ENCODE measurements around the gene RNF115. TPM values are rescaled to one million over a fixed set of nuclear protein-coding genes. Genes with fewer than 3 reads are reported as not detected.

The RNF115 gene
- total and polyA plus RNA-seq, 4 donors: 19.1 to 26.0 (median 22.4) TPM

- no peaks in the 10 kb centered on the region for H3K36me3 ChIP-seq (ENCODE audit: control insufficient read depth, insufficient read depth, low read length)
- H3K27me3 ChIP-seq (ENCODE audit: control insufficient read depth, insufficient read depth, low read length): no peaks in the 10 kb centered on the region
- no peaks in the 10 kb centered on the region for H3K9me3 ChIP-seq (ENCODE audit: control insufficient read depth, insufficient read depth, low read length)
- H3K4me1 ChIP-seq (ENCODE audit: control insufficient read depth, insufficient read depth, low read length): peaks cover 3% of the 10 kb centered on the region
- no peak for DNase-seq (ENCODE audit: low read depth in 4 of 6, low spot score in 6 of 6)
- no peak overlapping the region for H3K27ac ChIP-seq (ENCODE audit: low read depth, low read length)
- H3K4me3 ChIP-seq (ENCODE audit: low read depth, low read length): no peak overlapping the region
- WGBS (ENCODE audit: insufficient coverage): no CpG with 5 or more reads among the region's 4 CpGs
Observed at GRCh38 chr1:145710291-145711027, 113.4 kb downstream of the RNF115 start.

- no peaks in the 10 kb centered on the region for H3K36me3 ChIP-seq (ENCODE audit: control insufficient read depth, insufficient read depth, low read length)
- no peaks in the 10 kb centered on the region for H3K27me3 ChIP-seq (ENCODE audit: control insufficient read depth, insufficient read depth, low read length)
- H3K9me3 ChIP-seq (ENCODE audit: control insufficient read depth, insufficient read depth, low read length): no peaks in the 10 kb centered on the region
- no peak overlapping the region for H3K4me3 ChIP-seq (ENCODE audit: low read depth, low read length)
- peaks cover 3% of the 10 kb centered on the region for H3K4me1 ChIP-seq (ENCODE audit: control insufficient read depth, insufficient read depth, low read length)
- 44% methylated on average over 6 of the region's 7 CpGs for WGBS (ENCODE audit: insufficient coverage)
- no peak overlapping the region for H3K27ac ChIP-seq (ENCODE audit: low read depth, low read length)
- no peak for DNase-seq (ENCODE audit: low read depth in 4 of 6, low spot score in 6 of 6)
Observed at GRCh38 chr1:145708063-145708462, 115.8 kb downstream of the RNF115 start.

GRCh38 chr1:145707183-145707867 lies 116.6 kb downstream of the RNF115 start, which contains the start of gene PDZK1:
PDZK1 (minus strand) TSS chr1:145707368; CDS start chr1:145688021, 19,347 bp downstream.
- no peak within 1 kb of the TSS for H3K27ac ChIP-seq (ENCODE audit: low read depth, low read length)

GRCh38 chr1:145706086-145706664 lies 117.7 kb downstream of the RNF115 start:
- H3K36me3 ChIP-seq (ENCODE audit: control insufficient read depth, insufficient read depth, low read length): no peaks in the 10 kb centered on the region
- no peaks in the 10 kb centered on the region for H3K9me3 ChIP-seq (ENCODE audit: control insufficient read depth, insufficient read depth, low read length)
- DNase-seq (ENCODE audit: low read depth in 4 of 6, low spot score in 6 of 6): no peak
- WGBS (ENCODE audit: insufficient coverage): 100% methylated on average over 1 of the region's 2 CpGs
- no peak overlapping the region for H3K27ac ChIP-seq (ENCODE audit: low read depth, low read length)
- no peaks in the 10 kb centered on the region for H3K27me3 ChIP-seq (ENCODE audit: control insufficient read depth, insufficient read depth, low read length)
- H3K4me1 ChIP-seq (ENCODE audit: control insufficient read depth, insufficient read depth, low read length): peaks cover 3% of the 10 kb centered on the region
- no peak overlapping the region for H3K4me3 ChIP-seq (ENCODE audit: low read depth, low read length)

More at GRCh38 chr1:145707183-145707867, 116.6 kb downstream of the RNF115 start, which contains the start of gene PDZK1:
- WGBS (ENCODE audit: insufficient coverage): 69% methylated on average over 5 of the region's 9 CpGs
- H3K36me3 ChIP-seq (ENCODE audit: control insufficient read depth, insufficient read depth, low read length): no peaks in the 10 kb centered on the region
- H3K4me1 ChIP-seq (ENCODE audit: control insufficient read depth, insufficient read depth, low read length): peaks cover 3% of the 10 kb centered on the region
- no peaks in the 10 kb centered on the region for H3K27me3 ChIP-seq (ENCODE audit: control insufficient read depth, insufficient read depth, low read length)
- H3K4me3 ChIP-seq (ENCODE audit: low read depth, low read length): no peak within 1 kb of the TSS
- DNase-seq (ENCODE audit: low read depth in 4 of 6, low spot score in 6 of 6): no peak
- H3K9me3 ChIP-seq (ENCODE audit: control insufficient read depth, insufficient read depth, low read length): no peaks in the 10 kb centered on the region

- Histone ChIP-seq H3K4me1 (ENCODE audit: control insufficient read depth, insufficient read depth, low read length) (peaks cover 3% of the 10 kb centered on the region), H3K4me3 (ENCODE audit: low read depth, low read length) (no peak overlapping the region), H3K27ac (ENCODE audit: low read depth, low read length) (no peak overlapping the region), H3K36me3 (ENCODE audit: control insufficient read depth, insufficient read depth, low read length) (no peaks in the 10 kb centered on the region), H3K9me3 (ENCODE audit: control insufficient read depth, insufficient read depth, low read length) (no peaks in the 10 kb centered on the region), H3K27me3 (ENCODE audit: control insufficient read depth, insufficient read depth, low read length) (no peaks in the 10 kb centered on the region)
- DNase-seq (ENCODE audit: low read depth in 4 of 6, low spot score in 6 of 6): no peak
- 40% methylated on average over 1 of the region's 7 CpGs for WGBS (ENCODE audit: insufficient coverage)
Observed at GRCh38 chr1:145705622-145706021, 118.3 kb downstream of the RNF115 start.

GRCh38 chr1:145702826-145703225 lies 121.1 kb downstream of the RNF115 start:
- no peak for DNase-seq (ENCODE audit: low read depth in 4 of 6, low spot score in 6 of 6)
- Histone ChIP-seq H3K4me1 (ENCODE audit: control insufficient read depth, insufficient read depth, low read length) (peaks cover 3% of the 10 kb centered on the region), H3K4me3 (ENCODE audit: low read depth, low read length) (no peak overlapping the region), H3K36me3 (ENCODE audit: control insufficient read depth, insufficient read depth, low read length) (no peaks in the 10 kb centered on the region), H3K9me3 (ENCODE audit: control insufficient read depth, insufficient read depth, low read length) (no peaks in the 10 kb centered on the region), H3K27me3 (ENCODE audit: control insufficient read depth, insufficient read depth, low read length) (no peaks in the 10 kb centered on the region), H3K27ac (ENCODE audit: low read depth, low read length) (no peak overlapping the region)
- WGBS (ENCODE audit: insufficient coverage): 93% methylated on average over 6 of the region's 7 CpGs

GRCh38 chr1:145702052-145702451 lies 121.8 kb downstream of the RNF115 start:
- no peak overlapping the region for H3K27ac ChIP-seq (ENCODE audit: low read depth, low read length)
- H3K4me1 ChIP-seq (ENCODE audit: control insufficient read depth, insufficient read depth, low read length): peaks cover under 1% of the 10 kb centered on the region
- no peak for DNase-seq (ENCODE audit: low read depth in 4 of 6, low spot score in 6 of 6)
- 75% methylated on average over 2 of the region's 2 CpGs for WGBS (ENCODE audit: insufficient coverage)
- no peaks in the 10 kb centered on the region for H3K9me3 ChIP-seq (ENCODE audit: control insufficient read depth, insufficient read depth, low read length)
- no peaks in the 10 kb centered on the region for H3K27me3 ChIP-seq (ENCODE audit: control insufficient read depth, insufficient read depth, low read length)
- H3K36me3 ChIP-seq (ENCODE audit: control insufficient read depth, insufficient read depth, low read length): no peaks in the 10 kb centered on the region
- H3K4me3 ChIP-seq (ENCODE audit: low read depth, low read length): no peak overlapping the region

GRCh38 chr1:145701306-145701862 lies 122.5 kb downstream of the RNF115 start:
- H3K36me3 ChIP-seq (ENCODE audit: control insufficient read depth, insufficient read depth, low read length): no peaks in the 10 kb centered on the region
- no CpG with 5 or more reads among the region's 2 CpGs for WGBS (ENCODE audit: insufficient coverage)
- no peak overlapping the region for H3K4me3 ChIP-seq (ENCODE audit: low read depth, low read length)
- DNase-seq (ENCODE audit: low read depth in 4 of 6, low spot score in 6 of 6): no peak
- no peaks in the 10 kb centered on the region for H3K9me3 ChIP-seq (ENCODE audit: control insufficient read depth, insufficient read depth, low read length)
- H3K4me1 ChIP-seq (ENCODE audit: control insufficient read depth, insufficient read depth, low read length): no peaks in the 10 kb centered on the region
- no peaks in the 10 kb centered on the region for H3K27me3 ChIP-seq (ENCODE audit: control insufficient read depth, insufficient read depth, low read length)
- H3K27ac ChIP-seq (ENCODE audit: low read depth, low read length): no peak overlapping the region

- Histone ChIP-seq H3K36me3 (ENCODE audit: control insufficient read depth, insufficient read depth, low read length) (no peaks in the 10 kb centered on the region), H3K9me3 (ENCODE audit: control insufficient read depth, insufficient read depth, low read length) (no peaks in the 10 kb centered on the region), H3K4me3 (ENCODE audit: low read depth, low read length) (no peak overlapping the region), H3K4me1 (ENCODE audit: control insufficient read depth, insufficient read depth, low read length) (no peaks in the 10 kb centered on the region), H3K27ac (ENCODE audit: low read depth, low read length) (no peak overlapping the region), H3K27me3 (ENCODE audit: control insufficient read depth, insufficient read depth, low read length) (no peaks in the 10 kb centered on the region)
- DNase-seq (ENCODE audit: low read depth in 4 of 6, low spot score in 6 of 6): no peak
- WGBS (ENCODE audit: insufficient coverage): 94% methylated on average over 2 of the region's 3 CpGs
Observed at GRCh38 chr1:145696630-145696960, 127.3 kb downstream of the RNF115 start.

All from spinal cord (tissue), 10 donors.